Testis (tissue), 3 donors: ENCODE results near the gene MFGE8. TPM values are rescaled to one million over a fixed set of nuclear protein-coding genes. Genes with fewer than 3 reads are reported as not detected.

Source experiments
- DNase-seq: peaks from one replicate; pipeline ENCODE4 v3.0.0-alpha.2; 2019
- H3K27ac ChIP-seq, 2 donors: fragments of 200-600 bp; sonication (generic); one replicate each; pipeline ENCODE4 v1.5.1; 2019
- H3K27me3 ChIP-seq: fragments of 200-600 bp; sonication (generic); one replicate; pipeline ENCODE4 v1.5.1; 2019
- H3K36me3 ChIP-seq: fragments of 200-600 bp; sonication (generic); one replicate; pipeline ENCODE4 v1.5.1; 2017; ENCODE audit warnings: low read depth; ENCODE audit errors: missing control alignments
- H3K4me1 ChIP-seq: fragments of 200-600 bp; sonication (generic); one replicate; pipeline ENCODE4 v1.5.1; 2019
- H3K4me3 ChIP-seq, 2 donors: fragments of 200-600 bp; sonication (generic); one replicate each; pipeline ENCODE4 v1.5.1; 2017 to 2019
- H3K9me3 ChIP-seq: fragments of 200-600 bp; sonication (generic); one replicate; pipeline ENCODE4 v1.5.1; 2017
- POLR2A ChIP-seq: fragments of 450-650 bp; IDR thresholded peaks from one replicate; pipeline ENCODE4 v1.6.1; 2017; ENCODE audit warnings: antibody characterized with exemption, mild to moderate bottlenecking, moderate library complexity
- WGBS, 2 donors: methylation state at CpG; one replicate each; pipeline ENCODE4 v1.1.5; 2018; 5-methylcytosine and 5-hydroxymethylcytosine counted together
- intact Hi-C: fragments of 100-400 bp; cut with DNase I; formaldehyde crosslinking; loops from one replicate; pipeline ENCODE4 v1.15.1; 2023; ENCODE audit warnings: low total_unique reads
- polyA plus RNA-seq: library from polyadenylated mRNA; stranded (reverse); fragments of 350-450 nt; fragmentation: Illumina TruSeq; extraction: RNeasy Lipid Tissue Mini Kit (QIAGEN cat#74804); gene quantifications from one replicate; pipeline ENCODE4 v1.2.3, GENCODE V29; 2014; ENCODE audit warnings: low read depth, low replicate concordance; ENCODE audit not compliant: insufficient read depth
- total RNA-seq, 2 donors: library from RNA; depleted of rRNA; stranded (reverse); fragments of >200 nt; gene quantifications; one replicate each; pipeline ENCODE4 v1.2.3, GENCODE V29; 2016
- TF ChIP-seq, protein P1 (sequence below), 3 experiments: fragments of 450-650 bp in 2 of 3; fragments of 200-600 bp in 1 of 3; sonication (generic) in 1 of 3; IDR thresholded peaks; one replicate each; pipeline ENCODE4 v1.5.1; 2016 to 2019; ENCODE audit warnings: antibody characterized with exemption in 3 of 3, mild to moderate bottlenecking in 2 of 3, moderate library complexity in 1 of 3

Gene MFGE8
- total and polyA plus RNA-seq, 3 donors from 2014 or later: 137 to 260 (median 163) TPM

GRCh38 chr15:88852476-88852875 is 60.7 kb downstream of the MFGE8 start:
- DNase-seq: no peak
- no peaks in the 10 kb centered on the region for H3K4me1 ChIP-seq
- H3K4me3 ChIP-seq: no peak overlapping the region
- no peaks in the 10 kb centered on the region for H3K27me3 ChIP-seq
- H3K9me3 ChIP-seq: no peaks in the 10 kb centered on the region
- H3K27ac ChIP-seq: no peak overlapping the region
- intact Hi-C loops: no loop called here
- no peaks in the 10 kb centered on the region for H3K36me3 ChIP-seq
- no peak for TF ChIP-seq POLR2A
- TF ChIP-seq, protein P1, sequence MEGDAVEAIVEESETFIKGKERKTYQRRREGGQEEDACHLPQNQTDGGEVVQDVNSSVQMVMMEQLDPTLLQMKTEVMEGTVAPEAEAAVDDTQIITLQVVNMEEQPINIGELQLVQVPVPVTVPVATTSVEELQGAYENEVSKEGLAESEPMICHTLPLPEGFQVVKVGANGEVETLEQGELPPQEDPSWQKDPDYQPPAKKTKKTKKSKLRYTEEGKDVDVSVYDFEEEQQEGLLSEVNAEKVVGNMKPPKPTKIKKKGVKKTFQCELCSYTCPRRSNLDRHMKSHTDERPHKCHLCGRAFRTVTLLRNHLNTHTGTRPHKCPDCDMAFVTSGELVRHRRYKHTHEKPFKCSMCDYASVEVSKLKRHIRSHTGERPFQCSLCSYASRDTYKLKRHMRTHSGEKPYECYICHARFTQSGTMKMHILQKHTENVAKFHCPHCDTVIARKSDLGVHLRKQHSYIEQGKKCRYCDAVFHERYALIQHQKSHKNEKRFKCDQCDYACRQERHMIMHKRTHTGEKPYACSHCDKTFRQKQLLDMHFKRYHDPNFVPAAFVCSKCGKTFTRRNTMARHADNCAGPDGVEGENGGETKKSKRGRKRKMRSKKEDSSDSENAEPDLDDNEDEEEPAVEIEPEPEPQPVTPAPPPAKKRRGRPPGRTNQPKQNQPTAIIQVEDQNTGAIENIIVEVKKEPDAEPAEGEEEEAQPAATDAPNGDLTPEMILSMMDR (IDR thresholded peaks at IDR 0.05): no peak

DNA sequence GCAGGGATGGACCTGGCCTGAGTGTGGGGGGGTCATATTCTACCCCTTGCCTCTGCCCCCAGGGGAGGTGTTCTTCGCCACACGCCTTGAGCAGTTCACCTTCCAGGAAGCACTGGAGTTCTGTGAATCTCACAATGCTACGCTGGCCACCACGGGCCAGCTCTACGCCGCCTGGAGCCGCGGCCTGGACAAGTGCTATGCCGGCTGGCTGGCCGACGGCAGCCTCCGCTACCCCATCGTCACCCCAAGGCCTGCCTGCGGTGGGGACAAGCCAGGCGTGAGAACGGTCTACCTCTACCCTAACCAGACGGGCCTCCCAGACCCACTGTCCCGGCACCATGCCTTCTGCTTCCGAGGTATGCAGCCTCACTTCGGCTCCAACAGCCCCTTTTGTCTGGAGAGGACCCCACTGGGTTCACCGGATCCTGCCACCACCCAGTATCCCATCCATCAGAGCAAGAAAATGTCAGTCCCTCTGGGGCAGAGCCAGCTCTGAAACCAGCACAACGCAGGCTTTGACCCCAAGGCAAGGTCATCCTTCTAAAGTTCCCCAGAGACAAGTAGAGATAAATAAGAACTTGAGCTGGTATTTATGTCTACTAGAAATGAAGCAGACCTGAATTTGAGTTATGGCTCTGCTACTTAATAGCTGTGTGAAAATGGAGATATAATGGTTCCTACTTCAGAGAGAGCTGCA is 63.7 kb downstream of the MFGE8 start:
- Histone ChIP-seq H3K4me3 (no peak overlapping the region), H3K36me3 (no peaks in the 10 kb centered on the region), H3K9me3 (no peaks in the 10 kb centered on the region), H3K27ac (no peak overlapping the region), H3K27me3 (no peaks in the 10 kb centered on the region), H3K4me1 (no peaks in the 10 kb centered on the region)
- 82 to 88% methylated on average over 19 to 21 of the region's 22 CpGs for WGBS, 2 donors
- TF ChIP-seq, protein P1 (IDR thresholded peaks at IDR 0.05): no peak
- TF ChIP-seq POLR2A: no peak
- DNase-seq: no peak
- intact Hi-C loops: no loop called here

Other genes starting within 250 kb of the MFGE8 start
- 1 to 10 TPM; 4.1 to 6.6 TPM for gene ACAN, start 109.9 kb downstream of the MFGE8 start, total RNA-seq
- gene ACAN, start 109.9 kb downstream of the MFGE8 start, polyA plus RNA-seq: 2.4 TPM
- gene HAPLN3, start 17.8 kb downstream of the MFGE8 start, total RNA-seq: 1 to 10 TPM; 4.8 to 5.0 TPM
- gene HAPLN3, start 17.8 kb downstream of the MFGE8 start, polyA plus RNA-seq: 5.6 TPM
- 100 to 1,000 TPM in 1 of 2 donors, 10 to 100 TPM in 1; 82.5 to 109 TPM for gene ABHD2, start 175.1 kb upstream of the MFGE8 start, total RNA-seq
- 214 TPM for gene ABHD2, start 175.1 kb upstream of the MFGE8 start, polyA plus RNA-seq